PC-9 (cell line): ENCODE measurements around the gene GXYLT1.

Experiments used
- CTCF ChIP-seq: fragments of 200-600 bp; sonication (generic); conservative IDR thresholded peaks from 2 replicates; pipeline ENCODE4 v1.6.1; 2017; ENCODE audit warnings: mixed run types, antibody characterized with exemption, mild to moderate bottlenecking, moderate library complexity
- EZH2 ChIP-seq: fragments of 200-600 bp; sonication (generic); IDR thresholded peaks from 2 replicates; pipeline ENCODE4 v1.8.0; 2017; ENCODE audit warnings: antibody characterized with exemption, low read depth

GRCh38 chr12:42099433-42099832, 45.2 kb downstream of the GXYLT1 start:
- TF ChIP-seq CTCF, result no peak
- TF ChIP-seq EZH2, result no peak
